HG02678 (cell line): ENCODE measurements around the gene RABAC1.
"Not testable (repeated sequence)": the region's sequence is repeated elsewhere in the genome, so short reads cannot be mapped to it uniquely, and the experiment has no call there.

Source experiments
- ATAC-seq: cut with Tn5 transposase; IDR thresholded peaks from one replicate; pipeline ENCODE4 v1.9.1; 2021; ENCODE audit warnings: mild to moderate bottlenecking, moderate library complexity; ENCODE audit not compliant: unreplicated experiment

RABAC1 gene

DNA sequence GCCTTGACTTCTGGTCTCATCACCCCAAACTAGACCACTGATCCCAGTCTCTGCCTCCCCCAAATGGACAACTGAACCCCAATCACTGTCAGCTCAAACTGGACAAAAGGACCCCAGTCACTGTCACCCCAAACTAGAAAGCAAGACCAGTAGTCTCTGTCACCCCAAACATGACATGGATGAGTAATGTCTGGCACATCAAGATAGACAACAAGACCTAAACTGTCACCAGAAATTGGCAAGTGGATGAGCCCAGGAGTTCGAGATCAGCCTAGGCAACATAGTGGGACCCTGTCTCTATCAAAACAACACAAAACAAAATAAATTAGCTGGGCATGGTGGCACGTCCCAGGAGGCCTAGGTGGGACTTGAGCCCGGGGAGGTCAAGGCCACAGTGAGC, 12.0 kb downstream of the RABAC1 start:
- no peak for ATAC-seq

DNA sequence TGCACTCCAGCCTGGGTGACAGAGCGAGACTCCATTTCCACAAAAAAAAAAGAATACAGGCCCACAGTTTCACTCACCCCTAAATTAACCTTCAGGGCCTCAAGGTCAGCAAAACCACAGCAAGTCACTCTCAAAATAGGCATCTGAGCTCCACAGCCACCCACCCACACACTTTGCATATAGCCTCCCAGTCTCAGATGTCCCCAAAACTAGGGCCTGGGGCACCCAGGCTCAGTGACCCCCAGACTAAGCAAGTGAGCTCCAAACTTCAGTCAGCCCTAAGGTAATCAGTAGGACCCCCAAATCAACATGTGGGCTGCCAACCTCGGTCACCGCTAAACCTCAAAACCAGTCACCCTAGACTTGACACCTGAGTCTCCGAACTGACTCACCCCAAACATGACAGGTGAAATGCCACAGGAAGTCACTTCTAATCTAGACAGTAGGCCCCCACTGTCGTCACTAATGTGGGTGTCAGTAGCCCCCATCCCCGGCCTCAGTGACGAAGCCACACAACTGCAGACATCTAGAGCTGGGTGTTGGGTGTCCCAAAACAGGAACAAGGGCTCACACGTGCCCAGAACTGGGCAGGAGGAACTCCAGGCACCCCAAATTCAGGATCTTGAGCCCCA, 13.9 kb downstream of the RABAC1 start:
- ATAC-seq = peak; percentile 76

DNA sequence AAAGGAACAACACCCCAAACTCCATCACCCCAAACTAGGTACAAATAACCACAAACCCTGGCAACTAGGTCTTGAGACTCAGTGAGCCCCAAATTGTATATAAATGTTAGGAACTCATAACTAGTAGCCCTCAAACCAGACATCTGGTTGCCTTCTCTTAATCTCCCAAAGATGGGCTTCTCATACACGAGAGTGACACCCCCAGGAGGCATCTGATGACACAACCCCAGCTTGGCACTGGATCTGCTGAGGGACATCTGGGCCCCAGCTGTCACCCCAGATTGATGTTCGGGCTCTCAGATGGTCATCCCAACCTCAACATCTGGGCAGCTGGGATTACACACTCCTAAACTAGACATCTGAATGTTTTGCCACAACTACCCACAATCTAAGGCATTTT, 14.8 kb downstream of the RABAC1 start:
- ATAC-seq = no peak

DNA sequence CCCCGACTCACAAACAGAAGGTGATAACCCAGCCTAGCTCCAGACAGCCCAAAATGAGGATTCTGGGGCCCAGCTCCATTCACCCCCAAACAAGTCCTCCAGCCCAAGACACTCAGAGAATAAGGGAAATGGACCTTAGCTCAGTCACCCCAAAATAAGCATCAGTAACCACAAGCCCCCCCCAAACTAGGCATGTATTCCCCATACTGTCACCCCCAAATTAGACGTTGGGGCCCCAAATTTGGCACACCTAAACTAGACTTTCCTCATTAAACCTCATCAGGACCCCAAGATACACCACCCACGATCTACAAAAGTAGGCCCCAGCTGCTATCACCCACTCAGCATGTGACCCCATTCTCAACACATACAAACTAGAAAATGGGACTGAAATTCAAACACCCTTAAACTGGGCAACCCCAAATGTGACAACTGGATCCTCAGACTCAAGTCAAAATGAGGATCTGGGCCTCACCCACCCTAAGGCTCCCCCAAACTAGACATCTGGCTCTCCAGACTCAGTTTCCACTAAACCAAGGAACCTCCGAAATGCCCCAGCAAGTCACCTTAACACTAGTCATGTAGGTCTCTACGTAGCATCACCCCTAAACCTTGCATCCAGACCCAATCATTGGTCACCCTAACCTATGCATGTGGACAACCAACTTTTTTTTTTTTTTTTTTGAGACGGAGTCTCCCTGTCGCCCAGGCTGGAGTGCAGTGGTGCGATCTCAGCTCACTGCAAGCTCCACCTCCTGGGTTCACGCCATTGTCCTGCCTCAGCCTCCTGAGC, 17.5 kb downstream of the RABAC1 start:
- no peak for ATAC-seq

DNA sequence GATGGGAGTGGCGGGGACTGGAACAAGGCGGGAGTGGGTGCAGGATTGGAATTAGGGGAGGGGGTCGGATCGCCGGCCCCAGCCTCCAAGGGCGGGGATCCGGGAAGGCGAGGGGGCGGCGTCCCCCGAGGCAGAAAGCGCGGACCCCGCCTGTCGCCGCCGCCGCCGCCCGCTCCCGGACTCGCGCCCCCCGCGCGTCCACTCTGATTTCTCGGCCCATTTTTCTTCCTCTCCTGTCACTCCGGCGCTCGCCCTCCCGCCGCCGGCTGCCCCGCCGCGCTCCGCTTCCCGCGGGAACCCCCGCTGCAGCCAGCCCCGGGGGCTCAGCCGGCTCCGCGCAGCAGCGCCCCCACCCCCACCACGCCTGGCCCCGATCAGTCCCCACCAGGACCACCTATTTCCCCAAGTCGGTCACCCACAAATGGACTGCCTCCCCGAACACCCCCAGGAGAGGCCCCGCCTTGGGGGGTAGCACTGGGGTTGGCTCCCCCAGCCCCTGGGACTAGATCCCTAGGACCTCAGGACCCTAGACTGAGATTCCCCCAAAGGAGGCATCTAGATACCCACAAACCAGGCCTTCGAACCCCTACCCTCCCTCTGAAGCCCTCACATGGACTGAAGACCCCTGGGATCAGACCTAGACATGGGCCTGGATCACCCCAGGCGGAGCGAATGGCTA, 18.3 kb downstream of the RABAC1 start:
- ATAC-seq = no peak

DNA sequence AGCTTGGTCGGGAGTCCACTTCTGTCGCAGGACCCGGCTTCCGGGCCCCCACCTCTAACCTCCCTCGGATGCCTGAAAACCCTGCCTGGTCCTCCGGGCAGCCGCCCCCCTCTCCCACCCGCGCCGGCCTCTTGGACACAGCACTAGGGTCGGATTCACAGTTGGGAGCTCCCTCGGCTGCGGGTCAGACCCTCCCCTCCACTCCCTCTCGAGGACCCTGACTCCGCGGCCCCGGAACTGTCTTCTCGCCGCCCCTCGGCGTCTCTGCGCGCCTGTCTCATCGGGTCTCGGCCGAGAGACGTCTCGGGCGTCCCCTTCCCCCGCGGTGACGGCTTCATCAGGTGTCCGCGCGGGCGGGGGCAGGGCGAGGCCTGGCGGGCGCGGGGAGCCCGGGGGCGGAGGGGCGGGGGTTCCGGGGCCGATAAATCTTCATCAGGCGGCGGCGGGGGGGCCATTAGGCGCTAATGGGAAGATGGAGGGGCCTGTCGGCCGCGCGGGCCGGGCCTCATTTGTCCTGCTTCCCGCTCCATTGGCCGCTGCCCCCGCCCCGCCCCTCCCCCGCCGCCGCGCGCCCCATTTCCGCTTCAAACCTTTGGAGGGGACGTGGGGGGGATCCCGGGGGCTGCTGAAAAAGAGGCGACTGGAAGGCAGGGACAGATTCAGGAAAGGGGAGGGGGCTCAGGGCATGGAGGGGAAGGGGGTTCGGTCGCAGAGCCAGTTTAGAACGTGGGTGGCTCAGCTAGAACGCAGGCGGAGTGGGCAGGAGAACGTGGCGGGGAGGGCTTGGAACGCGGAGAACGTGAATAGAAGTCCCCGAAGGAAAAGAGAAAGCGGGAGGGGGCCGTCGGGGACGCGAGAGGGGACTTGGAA, 19.0 kb downstream of the RABAC1 start:
- no peak for ATAC-seq

DNA sequence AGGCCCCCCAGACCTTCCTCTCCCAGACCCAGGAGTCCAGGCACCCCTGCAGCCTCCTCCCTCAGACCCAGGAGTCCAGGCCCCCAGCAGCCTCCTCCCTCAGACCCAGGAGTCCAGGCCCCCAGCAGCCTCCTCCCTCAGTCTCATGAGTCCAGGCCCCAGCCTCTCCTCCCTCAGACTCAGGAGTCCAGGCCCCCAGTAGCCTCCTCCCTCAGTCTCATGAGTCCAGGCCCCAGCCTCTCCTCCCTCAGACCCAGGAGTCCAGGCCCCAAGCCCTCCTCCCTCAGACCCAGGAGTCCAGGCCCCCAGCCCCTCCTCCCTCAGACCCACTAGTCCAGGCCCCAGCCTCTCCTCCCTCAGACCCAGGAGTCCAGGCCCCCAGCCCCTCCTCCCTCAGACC, 19.9 kb downstream of the RABAC1 start:
- not testable (repeated sequence) for ATAC-seq

DNA sequence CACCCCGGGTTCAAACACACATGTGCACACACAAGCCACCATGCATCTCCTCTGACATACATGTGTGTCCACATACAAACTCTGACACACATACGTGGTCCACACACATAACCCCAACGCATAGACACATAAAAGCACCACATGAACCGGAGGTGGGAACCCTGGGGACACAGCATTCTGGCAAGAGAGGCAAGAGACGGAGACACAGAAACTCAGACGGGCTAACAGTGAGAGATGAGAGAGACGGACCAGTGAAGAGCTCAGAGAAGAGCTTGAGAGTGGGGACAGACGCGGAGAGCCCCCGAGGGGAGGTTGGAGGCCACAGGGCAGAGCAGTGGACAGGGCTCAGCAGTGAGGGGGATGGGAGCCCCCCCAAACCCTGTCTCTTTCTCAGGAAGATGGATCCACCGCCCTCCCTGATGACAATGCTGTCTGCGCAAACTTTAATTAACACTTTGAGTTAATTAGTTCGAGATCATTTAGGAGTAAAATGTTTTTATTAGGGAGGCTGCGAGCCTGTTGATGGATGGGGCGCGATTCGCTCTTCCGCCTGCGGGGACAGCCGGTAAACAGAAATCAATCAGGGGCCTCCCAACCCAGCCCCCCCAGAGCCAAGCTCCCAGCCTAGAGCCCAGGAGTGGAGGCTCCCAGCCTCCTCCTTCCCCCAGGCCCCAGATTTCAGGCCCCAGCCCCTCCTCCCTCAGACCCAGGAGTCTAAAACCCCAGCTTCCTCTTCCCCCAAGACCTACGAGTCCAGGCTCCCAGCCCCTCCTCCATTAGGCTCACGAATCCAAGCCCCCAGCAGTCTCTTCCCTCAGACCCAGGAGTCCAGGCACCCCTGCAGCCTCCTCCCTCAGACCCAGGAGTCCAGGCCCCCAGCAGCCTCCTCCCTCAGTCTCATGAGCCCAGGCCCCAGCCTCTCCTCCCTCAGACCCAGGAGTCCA, 21.3 kb downstream of the RABAC1 start:
- ATAC-seq = no peak

DNA sequence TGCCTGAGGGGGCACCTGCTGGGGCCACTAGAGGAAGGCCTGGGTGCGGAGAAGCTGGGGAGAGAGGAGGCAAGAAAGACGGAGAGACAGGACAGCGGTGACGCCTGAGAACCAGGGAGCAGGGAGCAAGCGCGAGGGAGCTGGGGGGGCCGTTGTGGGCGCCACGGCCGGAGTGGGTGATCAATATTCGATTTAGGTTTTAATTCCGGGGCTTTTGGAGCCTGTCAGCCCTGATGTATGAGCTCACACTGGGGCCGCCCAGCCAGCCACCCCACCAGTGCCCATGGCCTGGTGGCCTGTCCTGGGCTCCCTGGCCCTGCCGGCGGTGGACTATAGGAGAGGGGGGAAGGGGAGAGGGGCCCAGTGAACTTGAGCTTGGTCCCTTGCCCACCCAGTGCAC, 22.2 kb downstream of the RABAC1 start:
- no peak for ATAC-seq

DNA sequence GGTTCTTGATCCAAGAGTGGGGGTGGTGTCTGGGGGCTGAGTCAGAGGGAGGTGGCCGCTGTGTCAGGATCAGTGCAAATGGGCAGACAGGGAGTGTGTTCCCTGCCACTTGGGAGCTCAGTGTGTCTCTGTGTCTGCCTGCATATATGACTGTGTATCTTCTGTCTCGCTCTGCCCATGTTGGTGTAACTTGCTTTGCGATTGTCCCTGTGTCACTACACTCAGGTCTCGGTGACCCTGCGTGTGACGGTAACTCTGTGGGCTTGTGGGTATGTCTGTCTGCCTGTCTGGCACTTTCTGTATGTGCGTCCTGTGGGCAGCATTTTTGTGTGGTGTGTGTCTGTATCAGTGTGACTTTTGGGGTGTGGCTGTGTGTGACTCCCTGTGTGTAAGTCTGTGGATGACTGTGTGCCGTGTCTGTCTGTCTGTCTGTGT, 22.7 kb downstream of the RABAC1 start:
- ATAC-seq = no peak

DNA sequence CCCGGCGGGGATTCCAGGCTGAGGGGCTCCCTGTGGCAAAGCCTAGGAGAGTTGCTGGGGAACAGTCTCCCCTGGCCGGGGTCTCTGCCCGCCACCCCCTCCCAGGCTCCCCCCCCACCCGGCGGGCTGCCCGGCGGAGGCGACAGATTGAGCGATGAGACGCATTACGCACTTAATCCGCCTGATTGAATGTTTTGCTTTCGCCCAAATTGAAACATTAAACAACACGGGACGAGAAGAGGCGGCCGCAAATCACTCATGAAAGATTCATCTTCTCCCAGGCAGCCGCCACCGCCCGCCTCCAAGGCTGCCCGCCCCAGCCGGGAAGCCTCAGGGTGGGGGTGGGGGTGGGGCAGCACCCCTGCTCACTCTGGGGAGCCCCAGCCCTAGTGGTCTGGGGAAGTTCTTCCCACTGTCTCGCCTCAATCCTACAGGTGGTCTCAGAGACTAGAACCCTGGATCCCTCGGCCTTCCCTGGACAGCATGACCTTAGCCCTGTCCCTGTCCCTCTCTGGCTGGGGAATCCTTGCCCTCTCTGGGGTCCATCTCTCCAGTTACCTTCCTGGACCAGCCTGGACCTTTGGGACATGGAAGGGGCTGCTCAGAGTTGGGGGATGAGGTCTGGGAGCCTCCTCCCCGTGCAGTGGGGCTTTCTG, 23.2 kb downstream of the RABAC1 start:
- no peak for ATAC-seq

DNA sequence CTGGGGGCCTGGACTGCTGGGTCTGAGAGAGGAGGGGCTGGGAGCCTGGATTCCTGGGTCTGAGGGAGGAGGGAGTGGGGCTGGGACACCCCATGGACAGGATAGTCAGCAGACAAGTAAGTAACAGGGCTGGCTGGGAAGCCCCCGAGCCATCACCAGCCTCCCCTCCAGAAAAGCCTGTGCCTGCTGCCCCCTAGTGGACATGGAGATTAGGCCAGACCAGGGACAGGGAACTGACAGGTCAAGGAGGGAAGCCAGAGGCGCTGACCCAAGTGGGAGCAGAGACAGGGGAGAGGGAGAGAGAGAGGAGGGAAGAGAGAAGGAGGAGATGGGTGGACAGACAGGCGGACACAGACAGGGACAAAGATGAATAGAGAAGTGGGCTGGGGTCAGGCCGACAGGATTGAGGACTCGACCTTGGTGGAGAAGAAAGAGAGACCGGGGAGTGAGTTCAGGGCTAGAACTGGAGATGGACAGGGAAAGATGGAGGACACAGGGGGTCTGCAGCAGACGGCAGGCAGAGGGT, 24.2 kb downstream of the RABAC1 start:
- no peak for ATAC-seq

DNA sequence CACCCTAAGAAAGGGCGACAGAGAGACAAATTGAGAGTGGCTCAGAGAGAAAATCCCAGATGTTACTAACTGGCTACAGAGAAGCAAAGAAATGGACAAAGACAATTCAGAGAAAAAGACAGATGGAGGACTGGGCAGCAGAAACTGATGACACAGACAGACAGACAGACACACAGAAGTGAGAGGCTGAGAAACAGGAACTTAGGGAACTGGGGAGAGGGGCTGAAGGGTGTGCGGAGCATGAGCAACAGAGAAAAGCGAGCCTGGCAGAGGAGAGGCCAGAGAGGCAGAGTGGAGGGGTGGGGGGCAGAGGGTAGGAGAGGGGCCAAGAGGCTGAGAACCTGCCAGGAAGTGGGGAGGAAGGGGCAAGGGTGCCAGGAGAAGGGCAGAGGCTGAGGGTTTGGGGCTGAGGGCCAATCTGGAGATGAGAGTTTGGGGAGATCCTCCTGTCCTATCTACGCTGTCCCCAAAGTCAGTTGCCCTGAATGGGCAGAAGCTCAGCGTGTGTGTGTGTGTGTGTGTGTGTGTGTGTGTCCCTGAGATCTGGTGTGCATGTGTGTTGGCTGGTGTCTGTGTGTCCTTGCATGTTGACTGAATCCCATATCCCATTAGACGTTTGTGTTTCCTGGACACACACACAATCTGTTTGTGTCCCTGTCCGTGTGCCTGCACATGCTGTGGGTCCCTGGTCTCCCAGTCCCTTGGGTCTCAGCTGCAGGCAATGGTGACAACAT, 25.3 kb downstream of the RABAC1 start:
- no peak for ATAC-seq

DNA sequence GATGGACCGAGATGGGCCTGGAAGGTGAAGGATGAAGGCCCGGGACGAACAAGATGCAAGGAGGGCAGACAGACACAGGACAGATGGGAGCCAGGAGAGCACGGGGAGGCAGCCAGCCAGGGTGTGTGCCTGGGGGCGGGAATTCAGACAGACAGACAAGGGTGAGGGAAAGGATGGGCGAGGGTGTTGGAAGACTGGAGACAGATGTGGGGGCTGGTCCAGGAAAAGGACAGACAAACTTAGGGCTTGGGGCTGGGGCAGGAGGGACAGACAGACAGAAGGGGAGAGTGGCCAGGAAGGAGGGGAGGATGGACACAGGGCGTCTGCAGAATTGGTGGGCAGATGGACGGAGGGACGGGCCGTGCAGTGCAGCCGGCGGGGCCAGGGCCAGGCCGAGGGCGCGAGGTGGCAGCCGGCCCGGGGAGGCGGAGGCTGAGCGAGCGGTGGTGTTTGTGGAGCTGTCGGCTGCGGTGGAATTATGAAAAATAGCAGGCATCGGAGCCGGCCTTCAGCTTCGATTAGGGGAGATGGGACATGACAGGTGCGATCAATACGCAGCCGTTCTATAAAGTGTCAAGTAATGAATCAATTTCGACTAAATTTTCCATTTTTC, 26.3 kb downstream of the RABAC1 start:
- no peak for ATAC-seq

DNA sequence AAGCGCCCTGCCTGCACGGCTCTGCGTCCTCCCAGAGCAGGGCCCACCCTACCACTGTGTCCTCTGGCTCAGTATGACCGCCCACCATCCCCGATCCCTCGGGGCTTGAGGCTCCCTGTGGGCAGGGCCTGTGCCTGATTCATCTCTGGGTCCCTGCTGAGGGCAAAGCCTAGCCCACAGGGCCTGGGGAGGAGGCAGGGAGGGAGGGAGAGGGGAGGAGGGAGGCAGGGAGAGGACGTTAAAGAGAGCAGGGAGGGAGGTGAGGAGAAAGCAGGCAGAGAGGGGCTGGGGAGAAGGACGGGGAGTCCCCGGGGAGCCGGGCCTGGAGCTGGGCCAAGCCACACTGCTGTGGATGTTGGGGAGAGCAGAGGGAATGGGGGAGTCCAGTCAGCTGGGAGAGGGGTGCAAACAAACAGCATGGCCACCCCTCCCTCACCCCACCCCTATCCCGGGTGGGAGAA, 26.8 kb downstream of the RABAC1 start:
- no peak for ATAC-seq

DNA sequence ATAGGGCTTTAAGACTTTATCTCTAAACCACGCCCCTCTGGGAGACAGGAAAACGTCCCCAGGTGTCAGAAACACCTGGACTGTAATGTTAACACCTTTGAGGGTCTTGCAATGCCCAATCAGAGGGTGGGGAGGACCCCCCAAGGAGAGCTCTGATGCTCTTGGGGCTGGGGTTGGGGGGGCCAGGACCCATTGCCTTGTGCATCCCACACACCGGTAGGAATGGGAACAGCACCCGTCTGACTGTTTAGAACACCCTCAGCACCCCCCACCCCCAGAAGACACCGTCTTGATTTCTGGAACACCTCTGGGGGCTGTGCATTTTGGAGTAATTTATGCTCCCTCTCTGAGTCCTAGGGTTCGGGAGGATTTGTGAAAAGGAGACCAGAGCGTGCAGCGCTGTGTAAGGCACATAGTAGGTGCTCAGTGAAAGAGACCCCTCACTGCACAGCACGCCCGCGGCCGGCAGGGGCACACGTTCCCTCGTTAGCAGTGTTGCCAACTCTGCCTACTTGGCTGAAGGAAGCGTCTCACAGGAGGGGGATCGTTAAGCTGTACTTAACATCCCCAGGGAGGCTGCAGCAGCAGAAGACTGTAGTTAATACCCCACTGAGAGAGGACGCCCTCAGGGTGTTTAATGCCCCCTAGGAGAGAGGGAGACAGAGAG, 28.1 kb downstream of the RABAC1 start:
- ATAC-seq = no peak

DNA sequence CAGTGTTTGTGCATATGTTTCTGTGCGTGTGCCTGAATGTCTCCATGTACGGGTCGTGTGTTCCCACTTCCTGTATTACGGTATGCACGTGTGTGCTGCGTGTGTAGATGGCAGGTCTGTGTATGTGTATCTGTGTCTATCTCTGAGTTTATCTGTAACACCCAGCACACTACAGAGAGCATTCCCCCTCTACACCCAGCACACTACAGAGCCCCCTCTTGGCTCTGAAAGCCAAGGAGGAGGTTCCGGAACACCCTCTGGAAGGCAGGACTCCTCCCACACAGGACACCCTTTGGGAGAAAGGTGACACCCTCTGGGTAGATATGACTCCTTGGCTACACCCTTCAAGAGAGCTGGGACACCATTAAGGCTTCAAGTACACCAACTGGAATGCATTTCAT, 28.8 kb downstream of the RABAC1 start:
- ATAC-seq = no peak
